Activated CD8-positive, alpha-beta T cell treated with anti-CD3 and anti-CD28 coated beads, Interleukin-2, amount 10 ng/mL, durations not matched to agents 7 days and 5 days (primary cell): ENCODE results near the gene PLCL2. TPM values are rescaled to one million over a fixed set of nuclear protein-coding genes. Genes with fewer than 3 reads are reported as not detected.
A peak's percentile ranks its signal among the peaks of the same experiment; 100 is the strongest.

Experiments
- ATAC-seq: fragments of 150-1000 bp; cut with Tn5 transposase; one replicate; pipeline ENCODE4 v1.10.0; 2021; ENCODE audit warnings: moderate library complexity
- CTCF ChIA-PET: fragments of 350-600 bp; sonication (Branson Sonifier 250); formaldehyde crosslinking; loops from one replicate; lab custom pipeline; 2021; ENCODE audit warnings: antibody characterized with exemption; lab: Charles Lee
- POLR2A ChIA-PET: fragments of 350-600 bp; sonication (Branson Sonifier 250); formaldehyde crosslinking; loops from one replicate; lab custom pipeline; 2021; ENCODE audit warnings: antibody characterized with exemption; lab: Charles Lee
- DNase-seq: peaks from one replicate; pipeline ENCODE4 v3.0.0-alpha.2; 2020
- H3K27ac Mint-ChIP-seq: one replicate; pipeline ENCODE4 v1.8.0; 2021; ENCODE audit warnings: mild to moderate bottlenecking, mixed read lengths
- H3K27me3 Mint-ChIP-seq: one replicate; pipeline ENCODE4 v1.8.0; 2021; ENCODE audit warnings: low read depth, mixed read lengths
- H3K36me3 Mint-ChIP-seq: one replicate; pipeline ENCODE4 v1.8.0; 2021; ENCODE audit warnings: low read depth, mixed read lengths
- H3K4me1 Mint-ChIP-seq: one replicate; pipeline ENCODE4 v1.8.0; 2021; ENCODE audit warnings: low read depth, mixed read lengths
- H3K4me3 Mint-ChIP-seq: one replicate; pipeline ENCODE4 v1.8.0; 2021; ENCODE audit warnings: mild to moderate bottlenecking, mixed read lengths
- H3K9me3 Mint-ChIP-seq: one replicate; pipeline ENCODE4 v1.8.0; 2022; ENCODE audit warnings: mixed read lengths; ENCODE audit not compliant: insufficient read depth
- total RNA-seq, 2 experiments: library from RNA; stranded (reverse); gene quantifications; one replicate each; pipeline ENCODE4 v1.2.3, GENCODE V29; 2021

The PLCL2 gene
- total RNA-seq, 2 experiments from 2014 or later = 33.9 to 35.8 TPM

- ATAC-seq = no peak
- Mint-ChIP-seq H3K9me3 (no peaks in the 10 kb centered on the region), H3K27ac (no peak overlapping the region), H3K4me3 (no peak overlapping the region), H3K36me3 (peaks cover 48% of the 10 kb centered on the region), H3K4me1 (peaks cover 71% of the 10 kb centered on the region), H3K27me3 (no peaks in the 10 kb centered on the region)
- DNase-seq = no peak
- POLR2A ChIA-PET = interaction anchor here (0.6 kb wide), 2 partner anchors 31 to 86 kb away, joined by 3 to 4 read pairs; no protein-coding TSS in a partner anchor
- CTCF ChIA-PET = interaction anchor here (0.8 to 1.7 kb wide), 9 partner anchors 11 to 756 kb away, joined by 3 to 6 read pairs (median 4); partner anchors contain the start of gene PLCL2
Measured at GRCh38 chr3:17025594-17026139, 140.9 kb downstream of the PLCL2 start.

- no peak for ATAC-seq
- no peak overlapping the region for H3K4me3 Mint-ChIP-seq
- ChIA-PET POLR2A (no interaction called here), CTCF (interaction anchor here (1.2 kb wide), 1 partner anchor 13 kb away, joined by 3 read pairs; no protein-coding TSS in a partner anchor)
- H3K4me1 Mint-ChIP-seq = peaks cover 72% of the 10 kb centered on the region
- peaks cover 36% of the 10 kb centered on the region for H3K36me3 Mint-ChIP-seq
- no peaks in the 10 kb centered on the region for H3K9me3 Mint-ChIP-seq
- no peaks in the 10 kb centered on the region for H3K27me3 Mint-ChIP-seq
- DNase-seq = no peak
- no peak overlapping the region for H3K27ac Mint-ChIP-seq
Measured at GRCh38 chr3:17027318-17027717, 142.6 kb downstream of the PLCL2 start.

GRCh38 chr3:17028363-17028762 lies 143.6 kb downstream of the PLCL2 start:
- ChIA-PET POLR2A (no interaction called here), CTCF (interaction anchor here (1.2 kb wide), 1 partner anchor 12 kb away, joined by 3 read pairs; no protein-coding TSS in a partner anchor)
- ATAC-seq (no peak), DNase-seq (no peak)
- H3K4me1 Mint-ChIP-seq = peaks cover 71% of the 10 kb centered on the region
- H3K27me3 Mint-ChIP-seq = no peaks in the 10 kb centered on the region
- H3K9me3 Mint-ChIP-seq = no peaks in the 10 kb centered on the region
- H3K4me3 Mint-ChIP-seq = no peak overlapping the region
- H3K27ac Mint-ChIP-seq = no peak overlapping the region
- peaks cover 29% of the 10 kb centered on the region for H3K36me3 Mint-ChIP-seq

- Mint-ChIP-seq H3K27ac (no peak overlapping the region), H3K4me3 (no peak overlapping the region), H3K36me3 (peaks cover 22% of the 10 kb centered on the region), H3K4me1 (peaks cover 70% of the 10 kb centered on the region), H3K27me3 (no peaks in the 10 kb centered on the region), H3K9me3 (no peaks in the 10 kb centered on the region)
- CTCF ChIA-PET = interaction anchor here (0.9 to 1.6 kb wide), 3 partner anchors 25 to 203 kb away, joined by 3 to 4 read pairs (median 3); no protein-coding TSS in a partner anchor
- POLR2A ChIA-PET = interaction anchor here (1.0 kb wide), 1 partner anchor 121 kb away, joined by 3 read pairs; no protein-coding TSS in a partner anchor
- ATAC-seq = peak; percentile 41
- no peak for DNase-seq
Measured at GRCh38 chr3:17030438-17030837, 145.7 kb downstream of the PLCL2 start.

GRCh38 chr3:17030956-17031652 lies 146.3 kb downstream of the PLCL2 start:
- DNase-seq (no peak), ATAC-seq (no peak)
- peak overlapping the region; percentile 37 for H3K27ac Mint-ChIP-seq
- H3K4me3 Mint-ChIP-seq = no peak overlapping the region
- POLR2A ChIA-PET = interaction anchor here (1.0 kb wide), 1 partner anchor 120 kb away, joined by 3 read pairs; no protein-coding TSS in a partner anchor
- H3K4me1 Mint-ChIP-seq = peaks cover 67% of the 10 kb centered on the region
- no peaks in the 10 kb centered on the region for H3K27me3 Mint-ChIP-seq
- CTCF ChIA-PET = no interaction called here
- peaks cover 18% of the 10 kb centered on the region for H3K36me3 Mint-ChIP-seq
- no peaks in the 10 kb centered on the region for H3K9me3 Mint-ChIP-seq

- Mint-ChIP-seq H3K4me1 (peaks cover 66% of the 10 kb centered on the region), H3K4me3 (no peak overlapping the region), H3K27ac (no peak overlapping the region), H3K36me3 (peaks cover 21% of the 10 kb centered on the region), H3K27me3 (no peaks in the 10 kb centered on the region), H3K9me3 (no peaks in the 10 kb centered on the region)
- DNase-seq = no peak
- ChIA-PET POLR2A (no interaction called here), CTCF (interaction anchor here (1.3 to 1.8 kb wide), 2 partner anchors 9 to 148 kb away, joined by 6 to 7 read pairs; no protein-coding TSS in a partner anchor)
- ATAC-seq = no peak
Measured at GRCh38 chr3:17032407-17033034, 147.8 kb downstream of the PLCL2 start.

- CTCF ChIA-PET = interaction anchor here (0.7 to 1.8 kb wide), 3 partner anchors 10 to 150 kb away, joined by 3 to 7 read pairs (median 6); no protein-coding TSS in a partner anchor
- peaks cover 20% of the 10 kb centered on the region for H3K36me3 Mint-ChIP-seq
- no peak overlapping the region for H3K27ac Mint-ChIP-seq
- H3K4me3 Mint-ChIP-seq = no peak overlapping the region
- POLR2A ChIA-PET = no interaction called here
- H3K9me3 Mint-ChIP-seq = no peaks in the 10 kb centered on the region
- ATAC-seq = peak; percentile 48
- DNase-seq = no peak
- no peaks in the 10 kb centered on the region for H3K27me3 Mint-ChIP-seq
- peaks cover 59% of the 10 kb centered on the region for H3K4me1 Mint-ChIP-seq
Measured at GRCh38 chr3:17033516-17034168, 148.9 kb downstream of the PLCL2 start.

GRCh38 chr3:17035033-17035432 lies 150.3 kb downstream of the PLCL2 start:
- Mint-ChIP-seq H3K4me1 (peaks cover 58% of the 10 kb centered on the region), H3K27ac (no peak overlapping the region), H3K9me3 (no peaks in the 10 kb centered on the region), H3K36me3 (peaks cover 19% of the 10 kb centered on the region), H3K27me3 (no peaks in the 10 kb centered on the region), H3K4me3 (no peak overlapping the region)
- no peak for ATAC-seq
- no peak for DNase-seq
- CTCF ChIA-PET = interaction anchor here (1.0 kb wide), 1 partner anchor 13 kb away, joined by 3 read pairs; no protein-coding TSS in a partner anchor
- POLR2A ChIA-PET = no interaction called here

- POLR2A ChIA-PET = no interaction called here
Measured at GRCh38 chr3:17035966-17036365, 151.2 kb downstream of the PLCL2 start.

GRCh38 chr3:17038141-17038540 lies 153.4 kb downstream of the PLCL2 start:
- ChIA-PET POLR2A (no interaction called here), CTCF (no interaction called here)
- H3K4me1 Mint-ChIP-seq = peaks cover 36% of the 10 kb centered on the region
- no peak for DNase-seq
- H3K27ac Mint-ChIP-seq = no peak overlapping the region
- ATAC-seq = no peak
- no peaks in the 10 kb centered on the region for H3K27me3 Mint-ChIP-seq
- no peaks in the 10 kb centered on the region for H3K9me3 Mint-ChIP-seq
- peaks cover 29% of the 10 kb centered on the region for H3K36me3 Mint-ChIP-seq
- no peak overlapping the region for H3K4me3 Mint-ChIP-seq

More at GRCh38 chr3:17035966-17036365, 151.2 kb downstream of the PLCL2 start:
- CTCF ChIA-PET = no interaction called here
- Mint-ChIP-seq H3K36me3 (peaks cover 25% of the 10 kb centered on the region), H3K27me3 (no peaks in the 10 kb centered on the region), H3K27ac (no peak overlapping the region), H3K4me1 (peaks cover 53% of the 10 kb centered on the region), H3K4me3 (no peak overlapping the region), H3K9me3 (no peaks in the 10 kb centered on the region)
- DNase-seq (no peak), ATAC-seq (no peak)

- ChIA-PET CTCF (interaction anchor here (0.6 to 1.6 kb wide), 2 partner anchors 10 to 154 kb away, joined by 3 to 4 read pairs; partner anchors contain the start of gene PLCL2), POLR2A (interaction anchor here (0.5 kb wide), 1 partner anchor 170 kb away, joined by 3 read pairs; no protein-coding TSS in a partner anchor)
- DNase-seq (no peak), ATAC-seq (no peak)
- Mint-ChIP-seq H3K9me3 (no peaks in the 10 kb centered on the region), H3K27me3 (no peaks in the 10 kb centered on the region), H3K27ac (no peak overlapping the region), H3K4me1 (peaks cover 28% of the 10 kb centered on the region), H3K4me3 (no peak overlapping the region), H3K36me3 (peaks cover 34% of the 10 kb centered on the region)
Measured at GRCh38 chr3:17038900-17039553, 154.3 kb downstream of the PLCL2 start.
